Ovary (tissue), 3 donors: ENCODE data around the gene ANKH.

Source experiments
- CTCF ChIP-seq, 3 donors: fragments of 450-650 bp in 2 of 3; fragments of 200-600 bp in 1 of 3; IDR thresholded peaks; one replicate each; pipeline versions ENCODE4 v1.5.1 to v1.8.0; 2016 to 2022; ENCODE audit warnings: antibody characterized with exemption in 3 of 3, mild to moderate bottlenecking in 1 of 3
- EP300 ChIP-seq: sonication (generic); formaldehyde crosslinking; IDR thresholded peaks from one replicate; pipeline ENCODE4 v1.6.1; 2017; ENCODE audit warnings: antibody characterized with exemption
- POLR2A ChIP-seq: fragments of 450-650 bp; IDR thresholded peaks from one replicate; pipeline ENCODE4 v1.6.1; 2017; ENCODE audit warnings: antibody characterized with exemption, mild to moderate bottlenecking, moderate library complexity
- donor health status: DM: no; HTN: no; CAD: no.

DNA sequence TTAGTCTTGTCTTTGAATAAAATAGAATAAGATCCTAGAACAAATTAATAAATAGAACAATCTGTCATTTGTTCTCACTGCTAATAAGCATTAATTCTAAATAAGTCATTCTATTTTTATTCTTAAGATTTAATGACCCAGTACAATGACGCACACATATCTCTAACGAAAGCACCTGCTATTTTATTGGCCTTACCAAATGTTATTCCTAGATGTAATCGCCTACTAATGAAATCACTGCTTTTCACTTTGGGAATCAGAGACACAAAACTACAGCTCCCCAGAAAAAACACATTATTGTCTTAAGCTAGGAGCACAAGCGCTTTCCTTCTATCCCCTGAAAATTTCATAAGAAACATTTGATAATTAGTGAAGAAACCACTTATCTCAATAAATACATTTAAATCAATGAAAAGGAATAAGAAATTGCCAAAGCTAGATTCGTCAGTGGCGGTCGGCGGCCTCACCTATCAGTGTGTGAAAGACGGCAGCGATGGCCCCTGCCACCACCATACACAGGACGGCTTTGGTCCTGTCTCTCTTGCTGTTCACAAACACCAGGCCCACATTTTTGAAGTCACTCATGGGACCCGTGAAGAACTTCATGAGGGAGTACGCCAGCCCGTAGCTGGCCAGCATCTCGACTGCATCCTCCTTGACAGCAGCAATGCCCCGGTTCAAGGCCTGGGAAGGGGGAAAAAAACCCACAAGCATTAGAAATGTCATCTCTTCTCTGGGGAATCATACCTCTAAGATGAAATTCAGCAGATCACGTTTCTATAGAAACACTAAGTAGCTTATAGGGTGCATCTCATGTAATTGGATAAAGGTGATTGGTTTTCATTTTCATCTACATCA, 102.8 kb downstream of the ANKH start:
- TF ChIP-seq POLR2A (no peak), CTCF (IDR thresholded peaks at IDR 0.05) (no peak), EP300 (no peak)
